IMR-90 (cell line): Measurements from ENCODE around the gene C21orf91. TPM values are rescaled to one million over a fixed set of nuclear protein-coding genes. Genes with fewer than 3 reads are reported as not detected.

Experiments used
- ATAC-seq: fragments of 200-7000 bp; cut with Tn5 transposase; 2 replicates; pipeline ENCODE4 v1.9.1; 2020; ENCODE audit warnings: low read depth, mild to moderate bottlenecking, moderate library complexity
- BruUV-seq: library from RNA; stranded (reverse); fragments of 400-500 nt; replicated peaks from 2 replicates; lab custom pipeline; 2021; lab: Mats Ljungman, UMichigan
- CTCF ChIA-PET: fragments of 300-600 bp; formaldehyde crosslinking; extraction: SDS; loops from one replicate; lab custom pipeline; 2021; ENCODE audit warnings: antibody characterized with exemption; lab: Yijun Ruan, JAX
- POLR2A ChIA-PET: fragments of 300-600 bp; sonication (Branson Sonifier 250); formaldehyde crosslinking; loops from one replicate; lab custom pipeline; 2022; ENCODE audit warnings: antibody characterized with exemption; ENCODE audit not compliant: unreplicated experiment; lab: Charles Lee
- DNase-seq: peaks from one replicate; pipeline ENCODE4 v3.0.0; 2013
- H2AFZ ChIP-seq: replicated peaks from 2 replicates; pipeline ENCODE3; 2013; ENCODE audit warnings: low read length, mild to moderate bottlenecking; ENCODE audit not compliant: poor library complexity
- H2AK5ac ChIP-seq: 2 replicates; pipeline ENCODE4 v1.6.1; 2013; ENCODE audit warnings: low read depth, low read length, inconsistent platforms
- H2AK9ac ChIP-seq: replicated peaks from 2 replicates; pipeline ENCODE3; 2013; ENCODE audit warnings: mild to moderate bottlenecking, low read depth, low read length, moderate library complexity; ENCODE audit not compliant: poor library complexity
- H2BK120ac ChIP-seq: 2 replicates; pipeline ENCODE4 v1.6.1; 2013; ENCODE audit warnings: low read depth, low read length, inconsistent platforms
- H2BK15ac ChIP-seq: 3 replicates; pipeline ENCODE4 v1.6.1; 2013; ENCODE audit warnings: low read depth, low read length, inconsistent platforms
- H2BK20ac ChIP-seq: 2 replicates; pipeline ENCODE4 v1.6.1; 2013; ENCODE audit warnings: low read depth, mild to moderate bottlenecking, inconsistent platforms, low read length, moderate library complexity
- H2BK5ac ChIP-seq: 2 replicates; pipeline ENCODE4 v1.6.1; 2013; ENCODE audit warnings: mild to moderate bottlenecking, low read depth, low read length, inconsistent platforms; ENCODE audit not compliant: poor library complexity, severe bottlenecking
- H3K14ac ChIP-seq: replicated peaks from 2 replicates; pipeline ENCODE4 v1.6.1; 2013; ENCODE audit warnings: low read depth, low read length, inconsistent platforms
- H3K18ac ChIP-seq: 2 replicates; pipeline ENCODE4 v1.6.1; 2013; ENCODE audit warnings: low read depth, low read length, control low read depth
- H3K23ac ChIP-seq: 2 replicates; pipeline ENCODE4 v1.6.1; 2013; ENCODE audit warnings: low read depth, low read length, inconsistent platforms
- H3K27ac ChIP-seq: 2 replicates; pipeline ENCODE4 v1.5.1; 2013; ENCODE audit warnings: mild to moderate bottlenecking, control low read depth, low read length; ENCODE audit not compliant: insufficient read depth
- H3K27me3 ChIP-seq: 2 replicates; pipeline ENCODE4 v1.6.1; 2013; ENCODE audit warnings: low read length; ENCODE audit not compliant: control insufficient read depth, insufficient read depth
- H3K36me3 ChIP-seq: 2 replicates; pipeline ENCODE4 v1.6.1; 2013; ENCODE audit warnings: low read length, mixed read lengths; ENCODE audit not compliant: control insufficient read depth, insufficient read depth
- H3K4ac ChIP-seq: 2 replicates; pipeline ENCODE4 v1.6.1; 2013; ENCODE audit warnings: low read depth, low read length, inconsistent platforms
- H3K4me1 ChIP-seq: 2 replicates; pipeline ENCODE4 v1.6.1; 2013; ENCODE audit warnings: low read length, mixed read lengths; ENCODE audit not compliant: control insufficient read depth, insufficient read depth
- H3K4me2 ChIP-seq: 2 replicates; pipeline ENCODE4 v1.6.1; 2013; ENCODE audit warnings: low read depth, mild to moderate bottlenecking, control low read depth, low read length, moderate library complexity
- H3K4me3 ChIP-seq: 2 replicates; pipeline ENCODE4 v1.5.1; 2013; ENCODE audit warnings: low read depth, mild to moderate bottlenecking, control low read depth, low read length, moderate library complexity; ENCODE audit not compliant: insufficient read depth
- H3K56ac ChIP-seq: 2 replicates; pipeline ENCODE4 v1.6.1; 2013; ENCODE audit warnings: low read length, inconsistent platforms; ENCODE audit not compliant: insufficient read depth; ENCODE audit errors: extremely low read depth
- H3K79me1 ChIP-seq, 2 experiments: 2 replicates each; pipeline ENCODE4 v1.6.1; 2013; ENCODE audit warnings: low read length in 2 of 2, inconsistent platforms in 1 of 2, low read depth in 1 of 2
- H3K9ac ChIP-seq: 2 replicates; pipeline ENCODE4 v1.6.1; 2013; ENCODE audit warnings: low read depth, low read length, control low read depth
- H3K9me1 ChIP-seq: 2 replicates; pipeline ENCODE4 v1.6.1; 2013; ENCODE audit warnings: low read length, inconsistent platforms; ENCODE audit not compliant: insufficient read depth
- H3K9me3 ChIP-seq: 2 replicates; pipeline ENCODE4 v1.6.1; 2013; ENCODE audit warnings: low read length; ENCODE audit not compliant: control insufficient read depth, insufficient read depth
- H4K20me1 ChIP-seq: 2 replicates; pipeline ENCODE4 v1.6.1; 2013; ENCODE audit warnings: low read length, inconsistent platforms; ENCODE audit not compliant: insufficient read depth
- H4K5ac ChIP-seq: 2 replicates; pipeline ENCODE4 v1.6.1; 2013; ENCODE audit warnings: mild to moderate bottlenecking, low read depth, low read length, control low read depth
- H4K8ac ChIP-seq, 2 experiments: 2 replicates each; pipeline ENCODE4 v1.6.1; 2013; ENCODE audit warnings: low read depth in 2 of 2, low read length in 2 of 2, control low read depth in 1 of 2, inconsistent platforms in 1 of 2
- H4K91ac ChIP-seq: 2 replicates; pipeline ENCODE4 v1.6.1; 2013; ENCODE audit warnings: low read depth, low read length, inconsistent platforms; ENCODE audit not compliant: insufficient read depth
- BHLHE40 ChIP-seq: fragments of 150-350 bp; IDR thresholded peaks from 2 replicates; pipeline ENCODE4 v1.6.1; 2016; ENCODE audit warnings: mild to moderate bottlenecking, low read depth, low read length
- CEBPB ChIP-seq: IDR thresholded peaks from 2 replicates; pipeline ENCODE4 v1.6.1; 2012; ENCODE audit warnings: low read depth, low read length, improper control_type of control experiment
- CHD1 ChIP-seq: IDR thresholded peaks from 2 replicates; pipeline ENCODE4 v1.6.1; 2012; ENCODE audit warnings: low read depth, low read length, improper control_type of control experiment
- CTCF ChIP-seq: conservative IDR thresholded peaks from 2 replicates; pipeline ENCODE4 v1.5.1; 2012; ENCODE audit warnings: mild to moderate bottlenecking, low read depth, low read length, improper control_type of control experiment
- ELK1 ChIP-seq: fragments of 150-350 bp; IDR thresholded peaks from 2 replicates; pipeline ENCODE4 v1.6.1; 2016; ENCODE audit warnings: low read depth, mild to moderate bottlenecking, low read length, moderate library complexity, borderline replicate concordance
- FOS ChIP-seq: fragments of 150-350 bp; IDR thresholded peaks from 2 replicates; pipeline ENCODE4 v1.6.1; 2016; ENCODE audit warnings: low read depth, low read length
- MAFK ChIP-seq: IDR thresholded peaks from 2 replicates; pipeline ENCODE4 v1.6.1; 2012; ENCODE audit warnings: low read depth, low read length, improper control_type of control experiment
- MAZ ChIP-seq: IDR thresholded peaks from 2 replicates; pipeline ENCODE4 v1.6.1; 2012; ENCODE audit warnings: low read depth, mild to moderate bottlenecking, low read length, improper control_type of control experiment, moderate library complexity, borderline replicate concordance
- MXI1 ChIP-seq: IDR thresholded peaks from 2 replicates; pipeline ENCODE4 v1.6.1; 2012; ENCODE audit warnings: low read depth, mild to moderate bottlenecking, low read length, moderate library complexity, borderline replicate concordance
- NFE2L2 ChIP-seq: fragments of 150-350 bp; IDR thresholded peaks from 2 replicates; pipeline ENCODE4 v1.6.1; 2016; ENCODE audit warnings: low read depth, mild to moderate bottlenecking, low read length
- POLR2A ChIP-seq: IDR thresholded peaks from 2 replicates; pipeline ENCODE4 v1.6.1; 2012; ENCODE audit warnings: mild to moderate bottlenecking, low read depth, low read length
- RAD21 ChIP-seq: IDR thresholded peaks from 2 replicates; pipeline ENCODE4 v1.6.1; 2012; ENCODE audit warnings: low read length, improper control_type of control experiment
- RCOR1 ChIP-seq: IDR thresholded peaks from 2 replicates; pipeline ENCODE4 v1.6.1; 2012; ENCODE audit warnings: mild to moderate bottlenecking, low read length, improper control_type of control experiment; ENCODE audit not compliant: insufficient replicate concordance
- RFX5 ChIP-seq: IDR thresholded peaks from 2 replicates; pipeline ENCODE4 v1.8.0; 2012; ENCODE audit warnings: low read depth, mild to moderate bottlenecking, low read length, moderate library complexity
- SMC3 ChIP-seq: fragments of 150-350 bp; IDR thresholded peaks from 2 replicates; pipeline ENCODE4 v1.6.1; 2016; ENCODE audit warnings: low read depth, mild to moderate bottlenecking, antibody characterized with exemption, low read length, moderate library complexity
- USF2 ChIP-seq: fragments of 150-350 bp; IDR thresholded peaks from 2 replicates; pipeline ENCODE4 v1.6.1; 2017; ENCODE audit warnings: mild to moderate bottlenecking, antibody characterized with exemption, low read length, low read depth
- WGBS, 2 experiments: methylation state at CpG; one replicate each; pipeline versions ENCODE4 v1.1.5 to v1.1.7; 2013; ENCODE audit warnings: missing lambda C conversion rate in 2 of 2; ENCODE audit not compliant: insufficient read length in 1 of 2; ENCODE audit errors: extremely low coverage in 2 of 2; 5-methylcytosine and 5-hydroxymethylcytosine counted together
- dilution Hi-C: fragments of 300-500 bp; cut with HindIII; formaldehyde crosslinking; loops from one replicate; pipeline ENCODE4 v1.14.3; 2018; ENCODE audit warnings: low sequenced_read_pairs; ENCODE audit not compliant: unreplicated experiment
- in situ Hi-C: fragments of 300-500 bp; cut with MboI; formaldehyde crosslinking; loops from 3 replicates; pipeline ENCODE4 v1.14.3; 2019; ENCODE audit warnings: low sequenced_read_pairs, inconsistent platforms, mixed read lengths
- intact Hi-C: fragments of 100-400 bp; cut with micrococcal nuclease; formaldehyde crosslinking; loops from 2 replicates; pipeline ENCODE4 v1.10.0; 2022
- polyA plus RNA-seq, 3 experiments: library from polyadenylated mRNA; depleted of rRNA; stranded (reverse); fragments of >200 nt; gene quantifications; 2 replicates each; pipeline ENCODE4 v1.2.3, GENCODE V29; 2012; ENCODE audit warnings: low replicate concordance in 1 of 3
- total RNA-seq: library from RNA; depleted of rRNA; stranded (reverse); fragments of >200 nt; gene quantifications from 2 replicates; pipeline ENCODE4 v1.2.3, GENCODE V29; 2012

The C21orf91 gene
- total and polyA plus RNA-seq, 2 of the 4 experiments (the other 2 are of a cell fraction), result 3.7 to 9.3 TPM

- Histone ChIP-seq H3K36me3 (no peaks in the 10 kb centered on the region), H2AFZ (no peak overlapping the region), H3K9me1 (no peaks in the 10 kb centered on the region), H3K4me3 (no peak overlapping the region), H4K20me1 (no peaks in the 10 kb centered on the region), H3K27ac (no peak overlapping the region), H3K9ac (no peak overlapping the region), H3K79me1 (no peaks in the 10 kb centered on the region), H4K5ac (no peak overlapping the region), H3K9me3 (no peaks in the 10 kb centered on the region), H3K14ac (no peak overlapping the region), H3K18ac (no peak overlapping the region), H2BK120ac (no peak overlapping the region), H3K4me1 (no peaks in the 10 kb centered on the region), H2AK5ac (no peak overlapping the region), H2BK15ac (no peak overlapping the region), H4K91ac (no peak overlapping the region), H3K4me2 (no peak overlapping the region), H2AK9ac (no peak overlapping the region), H2BK5ac (no peak overlapping the region), H4K8ac (no peak overlapping the region), H3K27me3 (no peaks in the 10 kb centered on the region), H3K23ac (no peak overlapping the region), H3K56ac (no peak overlapping the region), H3K4ac (no peak overlapping the region), H2BK20ac (no peak overlapping the region)
- dilution Hi-C loops (no loop called here), intact Hi-C loops (no loop called here), in situ Hi-C loops (no loop called here)
- POLR2A ChIA-PET, result no interaction called here
- WGBS, 2 experiments, result 100% methylated on average over 2 of the region's 17 CpGs; no CpG with 5 or more reads in 1 of the 2 experiments
- no peak for TF ChIP-seq RFX5
- no peak for TF ChIP-seq POLR2A
- TF ChIP-seq ELK1, result no peak
- TF ChIP-seq MXI1, result no peak
- no peak for TF ChIP-seq RCOR1
- no peak for TF ChIP-seq MAZ
- no peak for TF ChIP-seq CTCF
- TF ChIP-seq RAD21, result no peak
- TF ChIP-seq FOS, result no peak
- TF ChIP-seq CEBPB, result no peak
- TF ChIP-seq USF2, result no peak
- TF ChIP-seq MAFK, result no peak
- no peak for TF ChIP-seq CHD1
- TF ChIP-seq SMC3, result no peak
- no peak for TF ChIP-seq BHLHE40
- no peak for TF ChIP-seq NFE2L2
- DNase-seq, result no peak
- BruUV-seq, result no TSS peak
- CTCF ChIA-PET, result no interaction called here
- ATAC-seq, result no peak
Observed at GRCh38 chr21:17775431-17776126, 43.6 kb downstream of the C21orf91 start.
